Measurements from ENCODE around the gene MYBPHL. TPM values are rescaled to one million over a fixed set of nuclear protein-coding genes. Genes with fewer than 3 reads are reported as not detected.

Gene MYBPHL
- total and polyA plus RNA-seq, 4 donors: 0.34 to 3.3 (median 1.4) TPM

DNA sequence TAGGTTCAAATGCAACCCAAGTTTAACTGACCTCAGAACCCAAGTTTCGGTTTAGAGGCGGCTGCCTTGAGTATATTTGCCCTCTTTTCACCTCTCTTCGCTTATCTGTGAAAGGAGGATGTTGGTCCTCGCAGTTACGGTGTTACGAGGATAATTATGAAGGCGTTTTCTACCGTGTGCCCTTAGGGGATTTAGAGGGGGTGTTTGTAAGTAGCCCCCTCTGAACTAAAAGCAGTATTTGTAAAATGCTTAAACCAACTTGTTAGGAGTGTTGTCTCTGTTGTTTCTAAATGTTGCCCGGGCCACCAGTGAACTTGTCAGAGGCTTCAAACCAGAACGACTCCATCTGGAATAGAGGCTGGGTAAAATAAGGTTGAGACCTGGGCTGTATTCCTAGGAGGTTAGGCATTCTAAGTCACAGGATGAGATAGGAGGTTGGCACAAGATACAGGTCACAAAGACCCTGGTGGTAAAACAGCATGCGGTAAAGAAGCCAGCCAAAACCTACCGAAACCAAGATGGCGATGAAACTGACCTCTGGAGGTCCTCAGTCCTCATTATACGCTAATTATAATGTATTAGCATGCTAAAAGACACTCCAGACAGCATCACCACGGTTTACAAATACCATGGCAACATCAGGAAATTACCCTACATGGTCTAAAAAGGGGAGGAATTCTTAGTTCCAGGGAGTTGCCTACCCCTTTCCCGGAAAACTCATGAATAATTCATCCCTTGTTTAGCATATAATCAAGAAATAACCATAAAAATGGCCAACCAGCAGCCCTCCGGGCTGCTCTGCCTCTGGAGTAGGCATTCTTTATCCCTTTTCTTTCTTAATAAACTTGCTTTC is 22.8 kb downstream of the MYBPHL start:
- 46 to 54% methylated on average over 17 of the region's 17 CpGs for WGBS, 2 donors
- TF ChIP-seq, protein P1, sequence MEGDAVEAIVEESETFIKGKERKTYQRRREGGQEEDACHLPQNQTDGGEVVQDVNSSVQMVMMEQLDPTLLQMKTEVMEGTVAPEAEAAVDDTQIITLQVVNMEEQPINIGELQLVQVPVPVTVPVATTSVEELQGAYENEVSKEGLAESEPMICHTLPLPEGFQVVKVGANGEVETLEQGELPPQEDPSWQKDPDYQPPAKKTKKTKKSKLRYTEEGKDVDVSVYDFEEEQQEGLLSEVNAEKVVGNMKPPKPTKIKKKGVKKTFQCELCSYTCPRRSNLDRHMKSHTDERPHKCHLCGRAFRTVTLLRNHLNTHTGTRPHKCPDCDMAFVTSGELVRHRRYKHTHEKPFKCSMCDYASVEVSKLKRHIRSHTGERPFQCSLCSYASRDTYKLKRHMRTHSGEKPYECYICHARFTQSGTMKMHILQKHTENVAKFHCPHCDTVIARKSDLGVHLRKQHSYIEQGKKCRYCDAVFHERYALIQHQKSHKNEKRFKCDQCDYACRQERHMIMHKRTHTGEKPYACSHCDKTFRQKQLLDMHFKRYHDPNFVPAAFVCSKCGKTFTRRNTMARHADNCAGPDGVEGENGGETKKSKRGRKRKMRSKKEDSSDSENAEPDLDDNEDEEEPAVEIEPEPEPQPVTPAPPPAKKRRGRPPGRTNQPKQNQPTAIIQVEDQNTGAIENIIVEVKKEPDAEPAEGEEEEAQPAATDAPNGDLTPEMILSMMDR (IDR thresholded peaks at IDR 0.05; ENCODE audit: control extremely low read depth, extremely low read depth): no peak
- no peak for ATAC-seq (ENCODE audit: insufficient read depth, low FRiP score)
- Histone ChIP-seq H3K9ac (ENCODE audit: insufficient read depth in 1 of 2, low read length in 2 of 2) (peak overlapping the region; percentile 16 to 79), H3K27ac (ENCODE audit: low read depth in 1 of 2, low read length in 1 of 2) (peak overlapping the region; percentile 50 to 88), H3K4me1 (ENCODE audit: control insufficient read depth in 5 of 5, insufficient read depth in 5 of 5, low read length in 5 of 5) (peaks cover 0 to 22% (median 10%) of the 10 kb centered on the region in 5 donors), H3K9me3 (ENCODE audit: control insufficient read depth in 4 of 4, insufficient read depth in 3 of 4, low read length in 3 of 4) (no peaks in the 10 kb centered on the region), H3K27me3 (ENCODE audit: control insufficient read depth in 3 of 3, insufficient read depth in 3 of 3, low read length in 2 of 3) (no peaks in the 10 kb centered on the region), H3K36me3 (ENCODE audit: control insufficient read depth in 4 of 4, insufficient read depth in 4 of 4, low read length in 4 of 4) (peaks cover 0 to 11% (median 5%) of the 10 kb centered on the region in 4 donors), H3K4me3 (peak overlapping the region; percentile 41)
- DNase-seq: no peak

DNA sequence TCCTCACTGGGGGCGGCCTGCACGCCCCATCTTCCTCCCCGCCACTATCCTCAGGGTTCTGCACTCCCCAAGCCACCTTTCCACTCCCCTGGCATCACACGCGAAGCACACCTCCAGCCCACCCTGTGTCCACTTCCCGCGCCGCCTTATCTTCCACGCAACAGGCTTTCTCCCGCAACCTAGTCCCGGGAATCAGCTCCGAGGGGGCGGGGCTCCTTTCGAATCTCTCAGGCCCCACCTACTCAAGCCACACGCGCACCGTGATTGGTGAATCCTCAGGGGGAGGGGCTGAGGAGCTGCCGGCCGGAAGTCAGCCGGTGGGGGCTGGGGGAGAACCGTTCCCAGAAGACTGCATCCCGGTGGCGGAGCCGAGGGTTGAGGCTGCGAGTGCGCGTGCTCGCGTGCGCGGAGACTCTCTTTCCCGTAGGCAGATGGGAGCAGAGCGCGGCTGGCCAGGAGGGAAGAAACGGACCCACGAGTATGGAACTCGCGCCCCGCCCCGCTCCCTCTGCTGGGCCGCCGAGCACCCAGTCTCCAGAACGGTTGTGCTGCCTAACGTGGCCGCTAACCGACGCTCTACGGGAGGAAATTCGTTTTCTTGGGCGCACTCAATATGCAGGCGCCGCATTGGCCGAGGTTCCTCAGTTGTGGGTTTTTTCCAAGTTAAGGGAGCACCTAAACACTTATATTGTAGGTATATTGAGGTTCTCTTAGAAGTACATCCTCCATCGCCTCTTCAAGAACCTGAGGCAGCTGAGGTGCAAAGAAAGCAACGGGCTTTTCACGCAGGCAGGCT is 23.7 kb downstream of the MYBPHL start, which contains the start of gene PSRC1:
Gene PSRC1 (minus strand): TSS at position 194 of the 796 bp plus-strand sequence.
- DNase-seq: peak; percentile 98 to 99 (median 98)
- Histone ChIP-seq H3K4me1 (ENCODE audit: control insufficient read depth in 5 of 5, insufficient read depth in 5 of 5, low read length in 5 of 5) (peaks cover 0 to 22% (median 10%) of the 10 kb centered on the region in 5 donors), H3K27ac (ENCODE audit: low read depth in 1 of 2, low read length in 1 of 2) (peak within 1 kb of the TSS; percentile 50 to 88), H3K27me3 (ENCODE audit: control insufficient read depth in 3 of 3, insufficient read depth in 3 of 3, low read length in 2 of 3) (no peaks in the 10 kb centered on the region), H3K9me3 (ENCODE audit: control insufficient read depth in 4 of 4, insufficient read depth in 3 of 4, low read length in 3 of 4) (no peaks in the 10 kb centered on the region), H3K36me3 (ENCODE audit: control insufficient read depth in 4 of 4, insufficient read depth in 4 of 4, low read length in 4 of 4) (peaks cover 0 to 16% (median 5%) of the 10 kb centered on the region in 4 donors), H3K4me3 (peak within 1 kb of the TSS; percentile 41), H3K9ac (ENCODE audit: insufficient read depth in 1 of 2, low read length in 2 of 2) (peak within 1 kb of the TSS; percentile 37 to 79)
- 0 to 1% methylated on average over 51 to 56 of the region's 56 CpGs for WGBS, 2 donors
- TF ChIP-seq, protein P1 (IDR thresholded peaks at IDR 0.05; ENCODE audit: control extremely low read depth, extremely low read depth): peak; percentile 43
- ATAC-seq (ENCODE audit: insufficient read depth, low FRiP score): peak; percentile 99

DNA sequence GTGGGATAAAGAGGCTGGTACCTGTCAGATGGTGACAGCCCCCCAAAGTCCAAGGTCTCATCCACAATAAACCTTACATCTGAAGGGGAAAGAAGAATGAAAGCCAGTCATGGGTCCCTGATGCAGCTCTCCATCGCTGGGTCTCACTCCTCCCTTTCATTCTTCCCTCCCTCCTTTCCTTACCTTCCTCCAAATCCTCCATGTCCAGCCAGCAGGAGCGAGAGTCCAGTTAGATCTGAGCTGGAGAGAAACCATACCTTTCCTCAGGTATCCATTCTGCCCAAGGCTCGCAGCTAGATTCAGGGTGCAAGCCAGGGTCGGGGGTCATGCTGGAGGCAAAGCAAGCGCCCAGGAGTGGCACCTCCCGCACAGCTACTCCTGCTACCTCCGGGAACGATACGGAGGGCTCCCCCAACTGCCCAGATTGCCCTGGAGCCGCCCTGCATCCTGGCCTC is 24.3 kb downstream of the MYBPHL start:
- 18 to 21% methylated on average over 9 to 10 of the region's 10 CpGs for WGBS, 2 donors
- H3K9ac ChIP-seq (ENCODE audit: insufficient read depth in 1 of 2, low read length in 2 of 2): peak overlapping the region; percentile 37 to 75
- H3K36me3 ChIP-seq (ENCODE audit: control insufficient read depth in 4 of 4, insufficient read depth in 4 of 4, low read length in 4 of 4): peaks cover 0 to 16% (median 6%) of the 10 kb centered on the region in 4 donors
- H3K4me3 ChIP-seq: no peak overlapping the region
- ATAC-seq (ENCODE audit: insufficient read depth, low FRiP score) (no peak), DNase-seq (peak in 1 of 3 donors; percentile 29)
- TF ChIP-seq, protein P1 (IDR thresholded peaks at IDR 0.05; ENCODE audit: control extremely low read depth, extremely low read depth): no peak
- no peaks in the 10 kb centered on the region for H3K9me3 ChIP-seq (ENCODE audit: control insufficient read depth in 4 of 4, insufficient read depth in 3 of 4, low read length in 3 of 4)
- peaks cover 0 to 26% (median 12%) of the 10 kb centered on the region in 5 donors for H3K4me1 ChIP-seq (ENCODE audit: control insufficient read depth in 5 of 5, insufficient read depth in 5 of 5, low read length in 5 of 5)
- H3K27ac ChIP-seq (ENCODE audit: low read depth in 1 of 2, low read length in 1 of 2): no peak overlapping the region
- no peaks in the 10 kb centered on the region for H3K27me3 ChIP-seq (ENCODE audit: control insufficient read depth in 3 of 3, insufficient read depth in 3 of 3, low read length in 2 of 3)
